H9 (cell line): ENCODE data around the gene KCTD20. TPM values are rescaled to one million over a fixed set of nuclear protein-coding genes. Genes with fewer than 3 reads are reported as not detected.

Experiments
- DNase-seq: peaks from one replicate; pipeline ENCODE4 v3.0.0-alpha.2; 2017
- H2AFZ ChIP-seq: one replicate; pipeline ENCODE4 v1.6.1; 2013; ENCODE audit warnings: mild to moderate bottlenecking, low read length, control low read depth, moderate library complexity
- H2AK5ac ChIP-seq: 2 replicates; pipeline ENCODE4 v1.6.1; 2013; ENCODE audit warnings: low read length, control low read depth, mixed read lengths; ENCODE audit not compliant: insufficient read length
- H2BK120ac ChIP-seq: one replicate; pipeline ENCODE4 v1.6.1; 2013; ENCODE audit warnings: low read depth, mild to moderate bottlenecking, low read length, control low read depth, inconsistent platforms; ENCODE audit not compliant: poor library complexity, severe bottlenecking
- H2BK12ac ChIP-seq: 2 replicates; pipeline ENCODE4 v1.6.1; 2013; ENCODE audit warnings: low read length, control low read depth, mixed read lengths, low read depth; ENCODE audit not compliant: insufficient read length
- H2BK15ac ChIP-seq: 2 replicates; pipeline ENCODE4 v1.6.1; 2013; ENCODE audit warnings: low read depth, low read length, control low read depth
- H2BK20ac ChIP-seq: one replicate; pipeline ENCODE4 v1.6.1; 2013; ENCODE audit warnings: low read depth, mild to moderate bottlenecking, low read length, control low read depth, inconsistent platforms; ENCODE audit not compliant: poor library complexity, severe bottlenecking
- H2BK5ac ChIP-seq: 2 replicates; pipeline ENCODE4 v1.6.1; 2013; ENCODE audit warnings: low read length, control low read depth, mixed read lengths; ENCODE audit not compliant: insufficient read length
- H3K14ac ChIP-seq: 2 replicates; pipeline ENCODE4 v1.6.1; 2013; ENCODE audit warnings: low read length, control low read depth; ENCODE audit not compliant: insufficient read depth
- H3K18ac ChIP-seq: 2 replicates; pipeline ENCODE4 v1.6.1; 2013; ENCODE audit warnings: low read depth, mild to moderate bottlenecking, mixed read lengths, low read length, control low read depth; ENCODE audit not compliant: insufficient read length
- H3K23ac ChIP-seq: 2 replicates; pipeline ENCODE4 v1.6.1; 2013; ENCODE audit warnings: low read length, control low read depth, mixed read lengths, low read depth; ENCODE audit not compliant: insufficient read length
- H3K23me2 ChIP-seq: 2 replicates; pipeline ENCODE4 v1.6.1; 2013; ENCODE audit warnings: low read depth, mild to moderate bottlenecking, mixed read lengths, low read length, control low read depth; ENCODE audit not compliant: insufficient read length, poor library complexity, severe bottlenecking
- H3K27ac ChIP-seq: 2 replicates; pipeline ENCODE4 v1.5.1; 2013; ENCODE audit warnings: low read length, control low read depth, mixed read lengths, low read depth; ENCODE audit not compliant: insufficient read length
- H3K27me3 ChIP-seq: 2 replicates; pipeline ENCODE4 v1.6.1; 2013; ENCODE audit warnings: low read length, control low read depth, inconsistent platforms; ENCODE audit not compliant: insufficient read depth
- H3K4ac ChIP-seq: 2 replicates; pipeline ENCODE4 v1.6.1; 2013; ENCODE audit warnings: low read depth, mild to moderate bottlenecking, control low read depth, inconsistent platforms, low read length, moderate library complexity
- H3K4me1 ChIP-seq: 2 replicates; pipeline ENCODE4 v1.6.1; 2013; ENCODE audit warnings: low read length, control low read depth, inconsistent platforms; ENCODE audit not compliant: insufficient read depth
- H3K4me2 ChIP-seq: 2 replicates; pipeline ENCODE4 v1.6.1; 2013; ENCODE audit warnings: low read length, control low read depth, mixed read lengths; ENCODE audit not compliant: insufficient read length, insufficient read depth
- H3K56ac ChIP-seq: 2 replicates; pipeline ENCODE4 v1.6.1; 2013; ENCODE audit warnings: low read depth, mild to moderate bottlenecking, mixed read lengths, low read length, control low read depth; ENCODE audit not compliant: insufficient read length
- H3K79me1 ChIP-seq: 2 replicates; pipeline ENCODE4 v1.6.1; 2013; ENCODE audit warnings: low read depth, mild to moderate bottlenecking, moderate library complexity, low read length, control low read depth, inconsistent platforms; ENCODE audit not compliant: insufficient read depth, poor library complexity, severe bottlenecking
- H3K79me2 ChIP-seq: 2 replicates; pipeline ENCODE4 v1.6.1; 2013; ENCODE audit warnings: low read length, control low read depth, inconsistent platforms; ENCODE audit not compliant: insufficient read depth
- H3K9ac ChIP-seq: 2 replicates; pipeline ENCODE4 v1.6.1; 2013; ENCODE audit warnings: low read length, control low read depth, mixed read lengths; ENCODE audit not compliant: insufficient read length; ENCODE audit errors: extremely low read depth
- H3K9me3 ChIP-seq: one replicate; pipeline ENCODE4 v1.6.1; 2013; ENCODE audit warnings: low read depth, low read length, inconsistent platforms; ENCODE audit not compliant: control insufficient read depth
- H3T11ph ChIP-seq: one replicate; pipeline ENCODE4 v1.6.1; 2013; ENCODE audit warnings: mild to moderate bottlenecking, low read length, control low read depth, inconsistent platforms
- H4K20me1 ChIP-seq: one replicate; pipeline ENCODE4 v1.6.1; 2013; ENCODE audit not compliant: control insufficient read depth, insufficient read length, insufficient read depth
- H4K5ac ChIP-seq: 2 replicates; pipeline ENCODE4 v1.6.1; 2013; ENCODE audit warnings: low read depth, mild to moderate bottlenecking, mixed read lengths, low read length, control low read depth; ENCODE audit not compliant: insufficient read length
- H4K8ac ChIP-seq: replicated peaks from 2 replicates; pipeline ENCODE4 v1.6.1; 2013; ENCODE audit warnings: low read length, control low read depth, mixed read lengths, low read depth; ENCODE audit not compliant: insufficient read length
- H4K91ac ChIP-seq: 2 replicates; pipeline ENCODE4 v1.6.1; 2013; ENCODE audit warnings: low read depth, mild to moderate bottlenecking, moderate library complexity, mixed read lengths, low read length, control low read depth; ENCODE audit not compliant: insufficient read length
- H3K27ac Mint-ChIP-seq, 3 experiments: 2 replicates in 2 of 3; 3 replicates in 1 of 3; pipeline ENCODE4 v1.8.0; 2020 to 2021; ENCODE audit warnings: mixed read lengths in 3 of 3, mild to moderate bottlenecking in 1 of 3, moderate library complexity in 1 of 3
- H3K27me3 Mint-ChIP-seq: 2 replicates; pipeline ENCODE4 v1.8.0; 2021; ENCODE audit warnings: low read depth, mild to moderate bottlenecking, moderate library complexity, mixed read lengths
- H3K36me3 Mint-ChIP-seq, 3 experiments: 2 replicates in 2 of 3; 3 replicates in 1 of 3; pipeline ENCODE4 v1.8.0; 2020 to 2021; ENCODE audit warnings: low read depth in 3 of 3, mixed read lengths in 3 of 3; ENCODE audit not compliant: insufficient read depth in 1 of 3
- H3K4me1 Mint-ChIP-seq, 2 experiments: 2 replicates each; pipeline ENCODE4 v1.8.0; 2020; ENCODE audit warnings: mixed read lengths in 2 of 2
- H3K4me3 Mint-ChIP-seq, 2 experiments: 2 replicates in 1 of 2; 3 replicates in 1 of 2; pipeline ENCODE4 v1.8.0; 2020 to 2021; ENCODE audit warnings: mild to moderate bottlenecking in 2 of 2, mixed read lengths in 2 of 2, moderate library complexity in 1 of 2
- H3K9me3 Mint-ChIP-seq, 2 experiments: 2 replicates in 1 of 2; 3 replicates in 1 of 2; pipeline ENCODE4 v1.8.0; 2020; ENCODE audit warnings: mild to moderate bottlenecking in 2 of 2, mixed read lengths in 2 of 2, moderate library complexity in 1 of 2
- CTCF ChIP-seq: fragments of 200-600 bp; sonication (generic); conservative IDR thresholded peaks from 3 replicates; pipeline ENCODE4 v1.8.0; 2021; ENCODE audit warnings: antibody characterized with exemption, mild to moderate bottlenecking
- WGBS: extraction: QIAGEN DNeasy Blood & Tissue Kit; methylation state at CpG from one replicate; pipeline ENCODE4 v1.1.7; 2013; ENCODE audit warnings: missing lambda C conversion rate, low lambda C conversion rate, mixed read lengths; ENCODE audit not compliant: insufficient read length; ENCODE audit errors: extremely low coverage; 5-methylcytosine and 5-hydroxymethylcytosine counted together
- total RNA-seq: library from RNA; stranded (reverse); gene quantifications from 2 replicates; pipeline ENCODE4 v1.2.1, GENCODE V29; 2021

Gene KCTD20
- total RNA-seq, 1 experiment from 2014 or later, result 22.6 TPM

GRCh38 chr6:36463676-36464075, 20.9 kb downstream of the KCTD20 start:
- Histone ChIP-seq H3K23me2 (no peaks in the 10 kb centered on the region), H3K4ac (no peak overlapping the region)

More at GRCh38 chr6:36463676-36464075, 20.9 kb downstream of the KCTD20 start:
- Histone ChIP-seq H3K18ac (no peak overlapping the region), H3K4me1 (no peaks in the 10 kb centered on the region), H2BK120ac (no peak overlapping the region), H2AFZ (no peak overlapping the region), H2BK15ac (no peak overlapping the region), H3K4me2 (no peak overlapping the region), H4K5ac (no peak overlapping the region), H2BK12ac (no peak overlapping the region), H3K79me2 (peaks cover 10% of the 10 kb centered on the region; the same call in 1 of the 2 replicates), H3K27ac (no peak overlapping the region), H4K20me1 (no peaks in the 10 kb centered on the region), H2BK20ac (no peak overlapping the region), H3K14ac (no peak overlapping the region), H2BK5ac (no peak overlapping the region), H3K9ac (no peak overlapping the region), H3K56ac (no peak overlapping the region), H3T11ph (no peak overlapping the region), H3K27me3 (no peaks in the 10 kb centered on the region), H2AK5ac (no peak overlapping the region), H3K9me3 (no peaks in the 10 kb centered on the region), H4K91ac (no peak overlapping the region), H3K79me1 (peaks cover 7% of the 10 kb centered on the region), H4K8ac (no peak overlapping the region), H3K23ac (no peak overlapping the region)
- H3K9me3 Mint-ChIP-seq, result no peaks in the 10 kb centered on the region
- WGBS, result no CpG with 5 or more reads among the region's 1 CpG
- H3K4me1 Mint-ChIP-seq, result peaks cover 11 to 17% of the 10 kb centered on the region in 2 experiments
- H3K4me3 Mint-ChIP-seq, result no peak overlapping the region
- H3K27ac Mint-ChIP-seq, result no peak overlapping the region
- no peak for DNase-seq
- no peaks in the 10 kb centered on the region for H3K36me3 Mint-ChIP-seq
- TF ChIP-seq CTCF, result no peak
- H3K27me3 Mint-ChIP-seq, result no peaks in the 10 kb centered on the region
